LNCAP (cell line): Measurements from ENCODE around the gene DIP2A.

Experiments
- CTCF ChIP-seq: fragments of 450-650 bp; IDR thresholded peaks from 2 replicates; pipeline ENCODE4 v1.5.1; 2017; ENCODE audit warnings: mild to moderate bottlenecking

The DIP2A gene

GRCh38 chr21:46428286-46428685 lies 30.4 kb upstream of the DIP2A start:
- no peak for TF ChIP-seq CTCF

- no peak for TF ChIP-seq CTCF
Observed at GRCh38 chr21:46428987-46429710, 29.5 kb upstream of the DIP2A start.

- TF ChIP-seq CTCF = no peak
Observed at GRCh38 chr21:46429754-46430681, 28.7 kb upstream of the DIP2A start.

- TF ChIP-seq CTCF = no peak
Observed at GRCh38 chr21:46431448-46431847, 27.2 kb upstream of the DIP2A start.

GRCh38 chr21:46431884-46432488 lies 26.7 kb upstream of the DIP2A start:
- no peak for TF ChIP-seq CTCF

- no peak for TF ChIP-seq CTCF
Observed at GRCh38 chr21:46434322-46434958, 24.3 kb upstream of the DIP2A start.

- TF ChIP-seq CTCF = no peak
Observed at GRCh38 chr21:46435786-46436227, 22.9 kb upstream of the DIP2A start.
